Muscle of back (tissue), 11 donors: ENCODE data around the gene MTHFD2L. TPM values are rescaled to one million over a fixed set of nuclear protein-coding genes. Genes with fewer than 3 reads are reported as not detected.
A peak's percentile ranks its signal among the peaks of the same experiment; 100 is the strongest.
"Not testable (repeated sequence)": the region's sequence is repeated elsewhere in the genome, so short reads cannot be mapped to it uniquely, and the experiment has no call there.

Experiments
- DNase-seq, 3 donors: peaks; one replicate each; pipeline versions ENCODE4 v3.0.0 to v3.0.0-alpha.2; 2013
- polyA plus RNA-seq, 10 donors: library from polyadenylated mRNA; unstranded; fragments of 120-200 nt; gene quantifications; one replicate each; pipeline ENCODE4 v1.2.1, GENCODE V29; 2013; ENCODE audit not compliant: insufficient read length in 10 of 10

MTHFD2L gene
- polyA plus RNA-seq, 10 donors, result 12.3 to 22.2 (median 17.6) TPM

GRCh38 chr4:74178798-74179197 lies 20.9 kb downstream of the MTHFD2L start:
- DNase-seq, result no peak

- peak in 1 of 3 donors; percentile 40 for DNase-seq
These were observed 23.3 kb downstream of the MTHFD2L start for GRCh38 chr4:74181219-74181618.

GRCh38 chr4:74188912-74189311 lies 31.0 kb downstream of the MTHFD2L start:
- DNase-seq, result no peak

DNA sequence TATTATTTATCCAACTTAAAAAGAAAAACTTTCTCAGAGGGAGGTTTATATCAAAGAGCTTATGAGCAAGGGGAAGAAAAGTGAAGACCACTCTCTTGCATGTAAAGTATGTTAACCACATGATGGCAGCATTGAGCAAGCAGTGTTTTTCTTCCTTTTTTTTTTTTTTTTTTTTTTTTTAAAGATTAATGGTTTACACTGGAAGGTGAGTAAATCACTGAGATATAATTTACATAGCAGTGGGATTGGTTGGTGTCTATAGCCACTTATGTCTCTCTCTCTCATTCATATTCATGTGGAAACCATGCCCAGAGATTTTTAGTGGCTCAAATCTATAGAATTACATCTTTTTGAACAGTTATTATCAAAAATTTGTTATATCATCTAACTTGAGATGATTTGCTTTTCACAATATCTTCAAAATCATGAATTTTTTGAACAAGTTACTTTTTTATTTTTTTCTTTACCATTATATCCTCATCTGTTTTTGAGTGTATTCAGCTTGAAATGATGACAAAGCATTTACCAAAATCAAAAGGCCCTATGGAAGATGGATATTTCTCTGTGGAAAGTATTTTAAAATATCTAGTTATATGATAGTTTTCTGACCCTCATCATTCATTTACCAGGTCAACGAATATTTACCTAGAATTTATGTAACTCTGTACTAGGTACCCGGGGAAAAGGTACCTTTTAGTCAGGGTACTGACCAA lies 31.6 kb downstream of the MTHFD2L start:
- DNase-seq, result peak; percentile 33 to 59 (median 44)

- no peak for DNase-seq
These were observed 32.4 kb downstream of the MTHFD2L start for GRCh38 chr4:74190332-74190731.

DNA sequence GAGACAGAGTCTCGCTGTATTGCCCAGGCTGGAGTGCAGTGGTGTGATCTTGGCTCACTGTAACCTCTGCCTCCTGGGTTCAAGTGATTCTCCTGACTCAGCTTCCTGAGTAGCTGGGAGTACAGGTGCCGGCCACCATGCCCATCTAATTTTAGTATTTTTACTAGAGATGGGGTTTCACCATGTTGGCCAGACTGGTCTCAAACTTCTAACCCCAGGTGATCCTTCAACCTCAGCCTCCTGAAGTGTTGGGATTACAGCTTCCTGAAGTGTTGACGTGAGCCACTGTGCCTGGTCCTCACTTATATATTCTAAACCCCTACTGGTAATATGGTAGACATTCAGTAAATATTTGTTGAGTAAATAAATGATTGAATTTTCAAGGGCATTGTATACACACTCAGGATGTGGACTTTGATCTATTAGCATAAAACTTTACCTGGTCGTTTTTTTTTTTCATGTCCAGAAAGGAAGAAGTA lies 33.0 kb downstream of the MTHFD2L start:
- no peak for DNase-seq

DNA sequence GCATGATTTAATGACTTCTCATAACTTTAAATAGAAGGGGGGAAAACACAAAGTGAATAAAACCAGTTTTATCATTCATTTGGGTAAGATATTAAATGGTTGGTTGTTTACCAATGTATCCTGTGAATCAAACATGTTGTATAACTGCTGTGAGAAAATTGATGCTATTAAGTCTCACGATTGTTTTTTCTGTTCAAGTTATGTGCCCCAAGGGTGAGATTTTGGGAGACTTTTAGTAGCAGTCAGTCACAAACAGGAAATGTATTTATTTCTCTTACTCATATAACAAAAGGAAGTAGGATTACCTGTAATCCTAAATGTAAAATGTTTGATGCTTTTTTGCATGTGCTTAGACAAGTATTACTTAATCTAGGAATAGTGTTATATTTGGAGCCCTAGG lies 39.2 kb downstream of the MTHFD2L start:
- DNase-seq, result no peak

- DNase-seq, result no peak
These were observed 44.2 kb downstream of the MTHFD2L start for GRCh38 chr4:74202062-74202586.

DNA sequence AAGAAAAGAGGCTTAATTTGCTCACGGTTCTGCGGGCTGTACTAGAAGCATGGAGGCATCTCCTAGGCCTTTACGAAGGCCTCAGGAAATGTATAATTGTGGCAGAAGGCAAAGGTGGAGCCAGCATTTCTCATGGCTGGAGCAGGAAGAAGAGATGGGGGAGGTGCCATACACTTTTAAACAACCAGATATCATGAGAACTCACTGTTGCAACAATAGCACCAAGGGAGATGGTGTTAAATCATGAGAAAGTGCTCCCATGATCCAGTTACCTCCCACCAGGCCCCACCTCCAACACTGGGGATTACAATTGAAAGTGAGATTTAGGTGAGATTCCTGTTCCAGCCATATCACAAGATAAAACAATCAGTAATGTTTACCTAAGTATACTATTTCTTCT lies 45.5 kb downstream of the MTHFD2L start:
- DNase-seq, result no peak

DNA sequence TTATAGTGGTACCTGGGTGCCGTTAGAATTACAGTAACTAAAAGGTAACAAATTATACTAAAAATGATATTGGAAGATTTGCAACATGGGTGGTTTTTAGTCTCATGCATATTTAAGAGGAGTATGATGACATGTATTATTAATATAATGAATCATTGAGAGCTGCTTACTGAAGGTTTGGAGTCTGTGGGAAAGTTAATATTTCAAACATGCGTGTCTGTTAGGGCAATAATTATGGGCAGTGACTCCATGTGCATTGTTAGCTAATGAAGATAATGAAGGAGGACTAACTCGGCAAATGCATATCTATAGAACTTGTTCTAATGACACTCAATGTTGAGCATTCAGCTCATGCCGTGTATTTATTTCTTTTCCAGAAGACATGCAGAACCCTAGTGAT lies 47.1 kb downstream of the MTHFD2L start:
- no peak for DNase-seq

DNA sequence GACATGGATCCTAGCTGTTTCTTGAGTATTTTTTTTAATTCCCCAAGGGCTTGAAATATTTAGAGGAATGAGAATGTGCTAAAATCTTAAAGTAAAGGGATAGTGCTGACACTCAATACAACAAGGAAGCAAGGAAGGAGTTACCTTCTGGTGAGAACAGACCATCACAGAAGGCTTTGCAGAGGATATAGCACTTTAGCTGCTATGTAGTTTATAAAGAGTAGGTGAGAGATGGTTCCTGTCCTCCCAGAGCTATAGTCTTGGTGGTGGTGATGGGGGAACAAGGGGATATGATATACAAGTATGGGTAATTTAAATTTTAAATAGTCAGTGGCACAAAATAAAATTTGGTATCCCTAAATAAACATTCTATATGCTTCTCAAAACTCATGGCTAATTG lies 47.6 kb downstream of the MTHFD2L start:
- no peak for DNase-seq

DNA sequence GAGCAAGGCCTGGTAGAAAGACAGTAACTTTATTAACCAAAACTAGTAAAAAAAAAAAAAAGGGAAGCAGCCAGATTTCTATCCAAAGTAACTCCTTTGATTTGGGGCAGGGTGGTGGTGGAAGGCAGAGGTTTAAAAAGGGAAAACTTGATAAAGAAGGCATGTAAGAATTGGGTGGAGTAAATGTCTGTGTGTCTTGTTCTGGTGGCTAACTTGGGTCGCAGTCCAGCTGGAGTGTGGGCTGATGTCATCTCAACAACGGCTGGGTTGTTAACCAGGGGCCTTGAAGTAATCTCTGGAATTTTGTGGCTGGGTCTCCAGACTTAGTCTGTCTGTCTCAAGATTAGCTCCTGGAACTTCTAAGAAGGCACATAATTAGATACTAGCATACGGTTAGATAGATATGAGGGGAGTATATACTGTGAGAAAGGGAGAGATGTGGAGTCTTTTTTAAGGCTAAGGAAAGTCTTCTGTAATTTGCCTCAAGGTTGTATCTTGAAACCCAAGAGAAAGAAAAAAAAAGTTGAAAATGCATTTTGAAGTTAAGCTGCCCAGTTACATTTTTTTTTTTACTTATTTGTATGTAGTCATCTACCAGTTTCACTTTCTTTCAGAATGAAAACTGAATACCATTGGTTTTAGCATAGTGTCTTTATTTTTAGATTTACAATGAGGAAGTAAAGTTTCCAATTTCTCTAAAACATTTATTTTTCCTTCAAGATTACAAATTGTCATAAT lies 48.3 kb downstream of the MTHFD2L start:
- no peak for DNase-seq

DNA sequence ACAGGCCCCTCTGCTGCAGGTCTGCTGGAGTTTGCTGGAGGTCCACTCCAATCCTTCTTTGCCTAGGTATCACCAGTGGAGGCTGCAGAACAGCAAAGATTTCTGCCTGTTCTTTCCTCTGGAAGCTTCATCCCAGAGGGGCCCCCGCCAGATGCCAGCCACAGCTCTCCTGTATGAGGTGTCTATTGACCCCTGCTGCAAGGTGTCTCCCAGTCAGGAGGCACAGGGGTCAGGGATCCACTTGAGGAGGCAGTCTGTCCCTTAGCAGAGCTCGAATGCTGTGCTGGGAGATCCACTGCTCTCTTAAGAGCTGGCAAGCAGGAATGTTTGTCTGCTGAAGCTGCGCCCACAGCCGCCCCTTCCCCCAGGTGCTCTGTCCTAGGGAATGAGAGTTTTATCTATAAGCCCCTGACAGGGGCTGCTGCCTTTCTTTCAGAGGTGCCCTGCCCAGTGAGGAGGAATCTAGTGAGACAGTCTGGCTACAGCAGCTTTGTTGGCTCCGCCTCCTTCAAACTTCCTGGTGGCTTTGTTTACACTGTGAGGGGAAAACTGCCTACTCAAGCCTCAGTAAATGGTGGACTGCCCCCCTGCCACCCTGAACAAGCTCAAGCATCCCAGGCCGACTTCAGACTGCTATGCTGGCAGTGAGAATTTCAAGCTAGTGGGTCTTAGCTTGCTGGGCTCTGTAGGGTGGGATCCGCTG lies 56.7 kb downstream of the MTHFD2L start:
- DNase-seq, result not testable (repeated sequence)

- not testable (repeated sequence) for DNase-seq
These were observed 57.3 kb downstream of the MTHFD2L start for GRCh38 chr4:74215236-74215635.

GRCh38 chr4:74217365-74217764 lies 59.4 kb downstream of the MTHFD2L start:
- no peak for DNase-seq

- no peak for DNase-seq
These were observed 60.3 kb downstream of the MTHFD2L start for GRCh38 chr4:74218201-74218600.

DNA sequence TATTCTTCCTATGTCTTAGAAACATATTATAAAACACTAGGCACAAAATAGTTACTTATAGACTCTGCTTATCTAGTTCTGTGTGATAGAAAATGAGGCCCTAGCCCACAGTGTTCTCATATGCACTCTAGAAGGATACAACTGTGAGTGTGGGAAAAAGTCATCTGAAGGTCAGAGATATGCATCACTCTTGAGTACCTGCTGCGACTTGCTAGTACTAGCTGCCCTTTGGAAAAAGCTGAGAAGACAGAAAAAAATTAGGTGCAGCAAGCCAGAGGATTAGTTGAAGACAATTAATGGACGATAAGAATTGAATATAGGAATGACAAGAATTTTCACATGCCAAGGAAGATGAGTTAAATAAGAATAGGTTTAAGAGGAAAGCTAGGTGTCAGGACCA lies 61.3 kb downstream of the MTHFD2L start:
- DNase-seq, result no peak

DNA sequence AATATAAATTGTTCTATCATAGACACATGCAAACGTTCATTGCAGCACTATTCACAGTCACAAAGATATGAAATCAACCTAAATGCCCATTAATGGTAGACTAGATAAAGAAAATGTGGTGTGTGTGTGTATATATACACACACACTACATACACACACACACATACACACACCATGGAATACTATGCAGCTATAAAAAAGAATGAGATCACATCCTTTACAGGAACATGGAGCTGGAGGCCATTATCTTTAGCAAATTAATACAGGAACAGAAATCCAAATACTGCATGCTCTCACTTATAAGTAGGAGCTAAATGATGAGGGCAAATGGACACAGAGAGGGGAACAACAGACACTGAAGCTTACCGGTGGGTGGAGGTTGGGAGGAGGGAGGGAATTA lies 65.2 kb downstream of the MTHFD2L start:
- DNase-seq, result no peak

DNA sequence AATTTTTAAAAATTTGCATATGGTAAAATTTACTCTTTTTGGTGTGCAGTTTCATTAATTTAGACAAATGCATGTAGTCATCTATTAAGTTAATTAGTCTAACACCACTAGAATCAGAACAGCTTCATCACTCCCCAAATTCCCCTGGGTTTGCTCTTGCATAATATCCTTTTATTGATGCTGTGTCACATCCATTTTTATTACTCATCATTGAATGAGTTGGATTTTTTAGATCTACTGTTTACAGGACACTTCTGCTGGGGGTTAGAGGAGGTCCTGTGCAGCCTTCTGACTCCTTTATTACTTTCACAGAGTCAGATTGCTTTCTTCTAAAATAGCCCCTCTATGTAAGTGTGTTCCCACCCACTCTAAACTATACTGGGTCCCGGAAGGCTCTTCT lies 65.9 kb downstream of the MTHFD2L start:
- peak in 1 of 3 donors; percentile 49 for DNase-seq

DNA sequence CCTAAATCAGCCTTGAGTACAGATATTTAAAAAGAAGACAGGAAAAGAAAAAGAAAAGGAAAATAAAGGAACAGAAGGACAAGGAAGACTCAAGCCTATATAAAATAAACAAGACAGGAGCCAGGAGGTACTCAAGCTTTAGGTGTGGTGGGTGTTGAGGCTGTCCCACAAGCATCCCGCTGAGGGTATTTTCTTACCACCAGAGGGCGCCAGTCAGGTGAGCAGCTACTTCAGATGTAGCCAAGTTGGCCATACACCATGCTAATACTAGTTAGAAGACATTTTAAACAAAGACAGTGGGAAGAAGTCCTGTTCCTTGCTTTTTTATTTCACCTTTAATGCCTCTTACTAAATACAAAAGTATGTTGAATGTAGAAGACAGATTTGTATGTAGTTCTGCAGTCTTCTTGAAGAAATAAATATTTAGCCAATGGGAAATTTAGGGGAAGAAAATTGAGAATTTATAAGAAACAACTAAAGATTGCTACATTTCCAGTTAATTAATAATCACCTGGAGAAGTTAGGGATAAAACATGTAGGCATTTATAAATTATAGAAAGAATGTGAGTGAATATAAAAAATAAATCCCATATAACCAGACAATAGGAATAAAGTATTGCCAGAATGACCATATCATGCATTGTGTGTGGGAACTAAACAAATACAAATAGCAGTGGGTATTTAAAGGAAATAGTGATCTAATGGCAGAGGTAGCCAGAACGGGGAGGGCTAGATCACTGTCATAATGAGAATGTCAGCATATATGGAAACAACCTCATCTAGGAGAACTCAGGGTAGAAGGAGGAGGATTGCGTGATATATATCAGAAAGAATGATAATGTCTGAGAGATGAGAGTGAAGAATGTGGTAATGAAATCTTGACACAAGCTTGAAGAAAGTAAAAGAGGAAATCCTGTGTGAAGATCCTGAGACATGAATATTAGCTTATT lies 71.0 kb downstream of the MTHFD2L start:
- peak; percentile 51 to 67 (median 53) for DNase-seq

- peak in 1 of 3 donors; percentile 70 for DNase-seq
These were observed 73.1 kb downstream of the MTHFD2L start for GRCh38 chr4:74230902-74231499.
